IMR-90 (cell line): ENCODE results near the gene NPIPB12. TPM values are rescaled to one million over a fixed set of nuclear protein-coding genes. Genes with fewer than 3 reads are reported as not detected.

Experiments
- microRNA-seq, 2 experiments: library from miRNA; stranded (forward) in 1 of 2; unstranded in 1 of 2; fragments of 10-50 nt in 1 of 2; fragments of <30 nt in 1 of 2; gene quantifications in 1 of 2; microRNA quantifications in 1 of 2; one replicate each; pipeline versions ENCODE3 to v1.1.0; 2013 to 2020; ENCODE audit not compliant: insufficient read depth in 1 of 2, insufficient read length in 1 of 2, unreplicated experiment in 1 of 2
- polyA plus RNA-seq, 3 experiments: library from polyadenylated mRNA; depleted of rRNA; stranded (reverse); fragments of >200 nt; gene quantifications; 2 replicates each; pipeline ENCODE4 v1.2.3, GENCODE V29; 2012; ENCODE audit warnings: low replicate concordance in 1 of 3
- small RNA-seq, 5 experiments: library from RNA; depleted of rRNA; stranded (forward); fragments of <200 nt; gene quantifications; one replicate each; pipeline ENCODE3, GENCODE V24; 2012
- total RNA-seq: library from RNA; depleted of rRNA; stranded (reverse); fragments of >200 nt; gene quantifications from 2 replicates; pipeline ENCODE4 v1.2.3, GENCODE V29; 2012; rRNA removed

Gene NPIPB12
- total and polyA plus RNA-seq, 2 of the 4 experiments (the other 2 are of a cell fraction): 3.9 to 18.0 TPM

Small RNAs within 50 kb of the gene (microRNA-seq; reads per million reads assigned to microRNA genes)
- gene AC133555.2 (ENCODE audit: insufficient read depth, insufficient read length): not detected

Small RNAs within 50 kb of the gene (small RNA-seq; reads per million reads assigned to genes)
- gene AC133555.2: 0 reads per million in 5 experiments

Other genes starting within 250 kb of the NPIPB12 start
- under 0.01 TPM in 2 replicates for gene NPIPB11, start 99.7 kb downstream of the NPIPB12 start, total RNA-seq
- gene NPIPB11, start 99.7 kb downstream of the NPIPB12 start, polyA plus RNA-seq (2012; rRNA removed): 1.8 and 2.1 TPM in 2 replicates
- 7.2 and 11.9 TPM in 2 replicates for gene BOLA2, start 52.1 kb downstream of the NPIPB12 start, total RNA-seq
- 32.1 and 38.0 TPM in 2 replicates for gene BOLA2, start 52.1 kb downstream of the NPIPB12 start, polyA plus RNA-seq (2012; rRNA removed)
- 8.3 and 9.3 TPM in 2 replicates for gene SLX1B, start 51.9 kb downstream of the NPIPB12 start, total RNA-seq
- gene SLX1B, start 51.9 kb downstream of the NPIPB12 start, polyA plus RNA-seq (2012; rRNA removed): 15.8 and 19.6 TPM in 2 replicates
- 0.28 and 1.1 TPM in 2 replicates for gene SULT1A4, start 46.5 kb downstream of the NPIPB12 start, total RNA-seq
- 2.4 and 2.5 TPM in 2 replicates for gene SULT1A4, start 46.5 kb downstream of the NPIPB12 start, polyA plus RNA-seq (2012; rRNA removed)
- gene SPN, start 156.8 kb upstream of the NPIPB12 start, total RNA-seq: not detected in 2 replicates
- gene SPN, start 156.8 kb upstream of the NPIPB12 start, polyA plus RNA-seq (2012; rRNA removed): not detected in 2 replicates
- gene QPRT, start 172.8 kb upstream of the NPIPB12 start, total RNA-seq: 3.4 and 3.6 TPM in 2 replicates
- 6.3 and 6.8 TPM in 2 replicates for gene QPRT, start 172.8 kb upstream of the NPIPB12 start, polyA plus RNA-seq (2012; rRNA removed)
- gene C16orf54, start 239.6 kb upstream of the NPIPB12 start, total RNA-seq: not detected in 2 replicates
- not detected in 2 replicates for gene C16orf54, start 239.6 kb upstream of the NPIPB12 start, polyA plus RNA-seq (2012; rRNA removed)